CD14-positive monocyte (primary cell): ENCODE results near the gene RNF13. TPM values are rescaled to one million over a fixed set of nuclear protein-coding genes. Genes with fewer than 3 reads are reported as not detected.

Source experiments
- DNase-seq, 3 donors: peaks; one replicate each; pipeline ENCODE4 v3.0.0-alpha.2; 2011 to 2022
- H2AFZ ChIP-seq: 2 replicates; pipeline ENCODE4 v1.6.0; 2012; ENCODE audit warnings: mild to moderate bottlenecking, low read depth, low read length, inconsistent platforms; ENCODE audit not compliant: insufficient read depth, poor library complexity, severe bottlenecking
- H3K27ac ChIP-seq, 2 donors: 1 replicate in 1 of 2; 2 replicates in 1 of 2; pipeline ENCODE4 v1.5.1; 2012 to 2013; ENCODE audit warnings: low read length in 2 of 2, control low read depth in 1 of 2, inconsistent platforms in 1 of 2, low read depth in 1 of 2, mild to moderate bottlenecking in 1 of 2
- H3K27me3 ChIP-seq, 2 donors: one replicate each; pipeline versions ENCODE4 v1.6.0 to v1.6.1; 2011 to 2013; ENCODE audit warnings: low read length in 2 of 2; ENCODE audit not compliant: control insufficient read depth in 2 of 2, insufficient read depth in 2 of 2
- H3K36me3 ChIP-seq, 2 donors: replicated peaks in 1 of 2; 1 replicate in 1 of 2; 2 replicates in 1 of 2; pipeline versions ENCODE4 v1.5.1 to v1.6.1; 2012 to 2013; ENCODE audit warnings: low read length in 2 of 2, control low read depth in 1 of 2, inconsistent platforms in 1 of 2, mild to moderate bottlenecking in 1 of 2; ENCODE audit not compliant: insufficient read depth in 2 of 2, control insufficient read depth in 1 of 2
- H3K4me1 ChIP-seq, 2 donors: 1 replicate in 1 of 2; 2 replicates in 1 of 2; pipeline versions ENCODE4 v1.5.1 to v1.6.1; 2012 to 2013; ENCODE audit warnings: low read length in 2 of 2, control low read depth in 1 of 2, inconsistent platforms in 1 of 2, mild to moderate bottlenecking in 1 of 2, moderate library complexity in 1 of 2; ENCODE audit not compliant: insufficient read depth in 2 of 2, control insufficient read depth in 1 of 2
- H3K4me2 ChIP-seq: replicated peaks from 2 replicates; pipeline ENCODE3; 2012; ENCODE audit warnings: low read length, moderate library complexity, mild to moderate bottlenecking; ENCODE audit not compliant: poor library complexity, severe bottlenecking; ENCODE audit errors: extremely low read depth
- H3K4me3 ChIP-seq, 3 experiments: fragments of 200-600 bp in 1 of 3; sonication (generic) in 1 of 3; replicated peaks in 1 of 3; 1 replicate in 2 of 3; 2 replicates in 1 of 3; pipeline ENCODE4 v1.5.1; 2011 to 2013; ENCODE audit warnings: low read length in 3 of 3, mild to moderate bottlenecking in 3 of 3, control low read depth in 2 of 3, low read depth in 2 of 3, inconsistent platforms in 1 of 3, moderate library complexity in 1 of 3
- H3K79me2 ChIP-seq: 2 replicates; pipeline ENCODE4 v1.6.0; 2012; ENCODE audit warnings: mild to moderate bottlenecking, control low read depth, inconsistent platforms, low read length, moderate library complexity; ENCODE audit not compliant: insufficient read depth
- H3K9ac ChIP-seq: 2 replicates; pipeline ENCODE4 v1.6.0; 2017; ENCODE audit warnings: low read length, mild to moderate bottlenecking; ENCODE audit not compliant: insufficient read depth, poor library complexity, severe bottlenecking
- H3K9me3 ChIP-seq, 2 donors: replicated peaks in 1 of 2; 1 replicate in 1 of 2; 2 replicates in 1 of 2; pipeline versions ENCODE4 v1.5.1 to v1.6.1; 2012 to 2013; ENCODE audit warnings: low read length in 2 of 2, control low read depth in 1 of 2; ENCODE audit not compliant: control insufficient read depth in 1 of 2, insufficient read depth in 1 of 2
- H4K20me1 ChIP-seq: 2 replicates; pipeline ENCODE4 v1.6.0; 2012; ENCODE audit warnings: mild to moderate bottlenecking, low read length, control low read depth, moderate library complexity; ENCODE audit not compliant: insufficient read depth
- H3K27ac Mint-ChIP-seq, 7 donors: one replicate each; pipeline ENCODE4 v1.8.0; 2020; ENCODE audit warnings: mild to moderate bottlenecking in 7 of 7, mixed read lengths in 7 of 7, moderate library complexity in 6 of 7, inconsistent platforms in 2 of 7
- H3K27me3 Mint-ChIP-seq, 3 donors: one replicate each; pipeline ENCODE4 v1.8.0; 2021 to 2022; ENCODE audit warnings: low read depth in 3 of 3, mild to moderate bottlenecking in 3 of 3, mixed read lengths in 3 of 3, moderate library complexity in 3 of 3, inconsistent platforms in 1 of 3
- H3K36me3 Mint-ChIP-seq, 2 donors: one replicate each; pipeline ENCODE4 v1.8.0; 2020; ENCODE audit warnings: mixed read lengths in 2 of 2, inconsistent platforms in 1 of 2, mild to moderate bottlenecking in 1 of 2
- H3K4me1 Mint-ChIP-seq: one replicate; pipeline ENCODE4 v1.8.0; 2020; ENCODE audit warnings: mild to moderate bottlenecking, mixed read lengths
- H3K4me3 Mint-ChIP-seq, 2 donors: one replicate each; pipeline ENCODE4 v1.8.0; 2020; ENCODE audit warnings: mild to moderate bottlenecking in 2 of 2, mixed read lengths in 2 of 2, moderate library complexity in 1 of 2
- H3K9me3 Mint-ChIP-seq, 7 donors: one replicate each; pipeline ENCODE4 v1.8.0; 2020 to 2022; ENCODE audit warnings: mixed read lengths in 7 of 7, mild to moderate bottlenecking in 6 of 7, moderate library complexity in 6 of 7, inconsistent platforms in 2 of 7
- WGBS: methylation state at CpG from one replicate; pipeline ENCODE4 v1.1.5; 2013; ENCODE audit warnings: missing lambda C conversion rate; ENCODE audit not compliant: insufficient coverage; 5-methylcytosine and 5-hydroxymethylcytosine counted together
- intact Hi-C, 2 donors: fragments of 100-400 bp; cut with micrococcal nuclease; formaldehyde crosslinking; loops; one replicate each; pipeline versions ENCODE4 v1.15.0 to v1.15.1; 2023
- polyA plus RNA-seq, 3 donors: library from polyadenylated mRNA; depleted of rRNA in 1 of 3; unstranded in 2 of 3; stranded (reverse) in 1 of 3; fragments of 300-500 nt in 2 of 3; fragments of >200 nt in 1 of 3; fragmentation: Illumina TruSeq in 2 of 3; gene quantifications; 1 replicate in 2 of 3; 2 replicates in 1 of 3; pipeline ENCODE4 v1.2.3, GENCODE V29; 2012 to 2021
- TF ChIP-seq, protein P1 (sequence below): fragments of 200-600 bp; IDR thresholded peaks from one replicate; pipeline ENCODE4 v1.8.0; 2022; ENCODE audit warnings: antibody characterized with exemption, mild to moderate bottlenecking

Gene RNF13
- polyA plus RNA-seq, 3 donors: 95.4 to 481 (median 462) TPM

DNA sequence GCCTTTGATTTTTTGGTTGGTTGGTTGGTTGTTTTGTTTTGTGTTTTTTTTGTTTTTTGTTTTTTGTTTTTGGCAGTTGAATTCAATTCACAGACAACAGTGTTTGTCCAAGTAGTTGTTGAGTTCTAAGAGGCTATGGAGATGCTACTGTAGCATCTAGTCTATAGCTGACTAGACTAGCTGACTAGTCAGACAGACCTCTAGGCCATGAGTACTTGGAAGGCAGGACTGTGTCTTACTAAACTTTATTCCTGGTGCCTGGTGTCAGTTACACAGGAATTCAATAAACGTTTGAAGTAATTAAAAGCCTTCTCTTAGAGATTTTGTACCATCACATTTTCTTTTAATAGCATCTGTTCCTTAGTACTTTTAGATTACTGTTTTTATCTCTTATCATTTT lies 35.7 kb downstream of the RNF13 start:
- Histone ChIP-seq H2AFZ (no peak overlapping the region), H3K4me2 (no peak overlapping the region), H3K27me3 (no peaks in the 10 kb centered on the region), H3K27ac (peak overlapping the region in 1 of 2 donors; percentile 66), H3K79me2 (peaks cover 87% of the 10 kb centered on the region), H3K4me1 (peaks cover 11 to 27% of the 10 kb centered on the region in 2 donors), H3K9me3 (peaks cover 8 to 11% of the 10 kb centered on the region in 2 donors), H4K20me1 (peaks cover 88% of the 10 kb centered on the region), H3K4me3 (no peak overlapping the region), H3K9ac (no peak overlapping the region), H3K36me3 (peaks cover 49 to 61% of the 10 kb centered on the region in 2 donors)
- Mint-ChIP-seq H3K9me3 (peaks cover 3 to 18% (median 12%) of the 10 kb centered on the region in 7 donors), H3K4me3 (no peak overlapping the region), H3K36me3 (peaks cover 60 to 64% of the 10 kb centered on the region in 2 donors), H3K27me3 (no peaks in the 10 kb centered on the region), H3K4me1 (peaks cover 26% of the 10 kb centered on the region), H3K27ac (peak overlapping the region; percentile 63 to 89 (median 79))
- no peak for DNase-seq
- TF ChIP-seq, protein P1, sequence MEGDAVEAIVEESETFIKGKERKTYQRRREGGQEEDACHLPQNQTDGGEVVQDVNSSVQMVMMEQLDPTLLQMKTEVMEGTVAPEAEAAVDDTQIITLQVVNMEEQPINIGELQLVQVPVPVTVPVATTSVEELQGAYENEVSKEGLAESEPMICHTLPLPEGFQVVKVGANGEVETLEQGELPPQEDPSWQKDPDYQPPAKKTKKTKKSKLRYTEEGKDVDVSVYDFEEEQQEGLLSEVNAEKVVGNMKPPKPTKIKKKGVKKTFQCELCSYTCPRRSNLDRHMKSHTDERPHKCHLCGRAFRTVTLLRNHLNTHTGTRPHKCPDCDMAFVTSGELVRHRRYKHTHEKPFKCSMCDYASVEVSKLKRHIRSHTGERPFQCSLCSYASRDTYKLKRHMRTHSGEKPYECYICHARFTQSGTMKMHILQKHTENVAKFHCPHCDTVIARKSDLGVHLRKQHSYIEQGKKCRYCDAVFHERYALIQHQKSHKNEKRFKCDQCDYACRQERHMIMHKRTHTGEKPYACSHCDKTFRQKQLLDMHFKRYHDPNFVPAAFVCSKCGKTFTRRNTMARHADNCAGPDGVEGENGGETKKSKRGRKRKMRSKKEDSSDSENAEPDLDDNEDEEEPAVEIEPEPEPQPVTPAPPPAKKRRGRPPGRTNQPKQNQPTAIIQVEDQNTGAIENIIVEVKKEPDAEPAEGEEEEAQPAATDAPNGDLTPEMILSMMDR: no peak
- intact Hi-C loops: no loop called here
- no CpG with 5 or more reads among the region's 1 CpG for WGBS

DNA sequence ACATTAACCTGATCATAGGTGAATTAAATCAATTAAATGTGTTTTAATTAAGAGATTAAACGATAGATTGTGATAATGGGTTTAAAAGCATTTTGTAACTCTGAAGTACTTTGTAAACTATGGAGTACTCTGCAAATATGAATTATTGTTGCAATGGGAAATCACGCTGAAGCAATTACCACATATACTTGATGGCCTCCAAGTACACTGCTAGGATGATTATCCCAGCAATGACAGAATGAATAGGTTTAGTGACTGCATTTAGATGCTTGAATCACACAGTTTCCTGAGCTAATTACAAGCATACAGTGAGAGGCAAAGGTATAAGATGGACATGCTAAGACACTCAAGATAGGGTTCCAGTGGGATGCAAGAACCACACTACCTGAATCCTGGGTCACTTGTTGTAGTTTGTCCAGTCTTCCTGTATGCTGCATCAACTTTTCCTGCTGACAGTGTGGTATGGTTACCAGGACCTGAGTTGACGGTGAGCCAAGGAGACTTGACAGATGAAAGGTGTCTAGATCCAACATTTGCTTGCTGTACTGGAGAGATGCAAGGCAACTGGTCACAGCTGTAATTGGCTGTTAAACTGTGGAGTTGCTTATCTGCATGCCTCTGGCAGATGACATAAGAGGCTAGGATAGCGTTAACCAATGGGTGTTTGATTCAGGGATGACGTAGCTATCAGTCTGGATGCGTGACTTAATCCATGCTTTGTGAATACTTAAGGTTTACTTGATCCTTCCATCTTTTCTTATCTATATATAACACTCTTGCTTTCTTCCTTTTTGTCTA lies 38.0 kb downstream of the RNF13 start:
- H3K27me3 ChIP-seq: no peaks in the 10 kb centered on the region
- no peak overlapping the region for H3K4me3 ChIP-seq
- TF ChIP-seq, protein P1: no peak
- 92% methylated on average over 1 of the region's 6 CpGs for WGBS
- no peak overlapping the region for H2AFZ ChIP-seq
- peaks cover 11 to 27% of the 10 kb centered on the region in 2 donors for H3K4me1 ChIP-seq
- peak overlapping the region in 3 of 7 donors; percentile 10 to 27 (median 24) for H3K27ac Mint-ChIP-seq
- DNase-seq: no peak
- H3K4me1 Mint-ChIP-seq: peaks cover 24% of the 10 kb centered on the region
- H3K4me2 ChIP-seq: no peak overlapping the region
- H3K36me3 Mint-ChIP-seq: peaks cover 75 to 81% of the 10 kb centered on the region in 2 donors
- H3K4me3 Mint-ChIP-seq: no peak overlapping the region
- H3K27ac ChIP-seq: no peak overlapping the region
- peaks cover 65% of the 10 kb centered on the region for H3K79me2 ChIP-seq
- peaks cover 87% of the 10 kb centered on the region for H4K20me1 ChIP-seq
- intact Hi-C loops: no loop called here
- no peak overlapping the region for H3K9ac ChIP-seq
- no peaks in the 10 kb centered on the region for H3K27me3 Mint-ChIP-seq
- peaks cover 8 to 11% of the 10 kb centered on the region in 2 donors for H3K9me3 ChIP-seq
- H3K36me3 ChIP-seq: peaks cover 67 to 79% of the 10 kb centered on the region in 2 donors
- H3K9me3 Mint-ChIP-seq: peaks cover 3 to 18% (median 12%) of the 10 kb centered on the region in 7 donors
